ENCODE measurements around the gene RTP3. TPM values are rescaled to one million over a fixed set of nuclear protein-coding genes. Genes with fewer than 3 reads are reported as not detected.
"Not testable (repeated sequence)": the region's sequence is repeated elsewhere in the genome, so short reads cannot be mapped to it uniquely, and the experiment has no call there.

The RTP3 gene
- total RNA-seq, 1 donor from 2014 or later: 28.6 TPM

DNA sequence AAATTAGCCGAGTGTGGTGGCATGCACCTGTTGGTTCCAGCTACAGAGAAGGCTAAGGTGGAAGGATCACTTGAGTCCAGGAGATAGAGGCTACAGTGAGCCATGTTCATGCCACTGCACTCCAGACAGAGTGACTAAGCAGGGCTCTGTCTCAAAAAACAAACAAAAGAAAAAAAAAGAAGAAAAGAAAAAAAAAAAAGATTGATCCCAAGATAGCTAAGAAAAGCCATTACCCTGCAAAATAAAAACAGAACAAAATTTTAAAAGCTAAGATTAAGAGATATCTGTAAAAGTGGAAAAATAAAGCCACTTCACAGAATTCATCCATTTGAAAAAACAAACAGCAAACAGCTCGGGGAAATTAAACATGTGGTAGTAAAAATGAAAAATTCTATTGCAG, 44.6 kb downstream of the RTP3 start:
- DNase-seq (ENCODE audit: low spot score) (no peak), ATAC-seq (no peak)

DNA sequence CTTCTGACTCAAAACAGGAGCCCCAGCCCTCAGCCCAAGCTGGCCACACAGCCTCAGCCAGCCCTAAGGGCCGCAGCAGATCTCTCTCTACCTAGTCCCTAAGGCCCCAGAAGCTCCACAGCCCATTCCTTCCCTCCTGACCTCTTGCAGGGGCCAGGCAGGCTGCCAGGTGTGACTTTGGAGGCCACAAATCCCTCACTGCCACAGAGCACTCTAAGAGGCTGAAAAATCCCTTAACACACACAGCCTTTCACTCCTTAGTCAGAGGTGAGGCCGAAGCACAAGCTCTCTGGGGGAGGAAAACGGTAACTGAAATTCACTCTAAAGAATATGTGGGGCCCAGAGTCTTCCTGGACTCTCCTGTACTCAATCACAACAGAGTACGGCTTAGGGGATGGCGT, 45.0 kb downstream of the RTP3 start:
- no peak for ATAC-seq

DNA sequence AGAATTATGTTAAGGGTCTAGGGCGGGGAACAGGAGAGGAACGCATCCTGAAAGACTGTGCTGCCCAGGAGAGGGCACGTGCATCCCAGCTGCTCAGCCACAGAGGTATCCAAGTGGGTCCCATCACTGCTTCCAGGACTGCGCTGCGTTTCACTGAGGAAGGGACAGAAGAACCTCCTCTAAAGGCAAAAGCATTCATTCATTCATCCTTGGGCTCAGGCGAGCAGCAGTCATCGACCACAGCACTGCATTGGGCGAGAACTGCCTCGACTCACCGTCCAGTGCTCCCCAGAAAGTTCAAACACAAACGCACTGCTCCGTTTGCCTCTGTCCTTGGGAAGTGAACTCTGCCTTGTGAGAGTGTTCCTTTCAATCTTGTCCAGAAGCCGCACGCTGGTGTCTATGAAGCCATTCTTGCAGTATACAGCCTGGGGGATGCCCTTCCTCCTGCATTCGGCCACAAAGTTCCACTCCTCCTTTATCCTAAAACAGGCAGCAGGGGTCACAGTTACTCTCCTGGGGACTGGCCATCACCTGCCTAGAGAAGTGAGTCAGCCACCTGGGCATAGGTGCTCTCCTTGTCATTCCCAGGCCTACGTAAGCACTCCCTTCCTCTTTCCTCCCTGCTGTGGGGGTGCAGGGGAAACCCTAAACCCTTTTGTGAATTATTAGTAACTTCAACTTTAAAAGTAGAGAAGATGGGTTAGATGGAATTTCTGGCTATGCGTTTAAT, 47.2 kb downstream of the RTP3 start:
- DNase-seq (ENCODE audit: low spot score): no peak
- ATAC-seq: no peak

More for the DNA sequence above, 45.0 kb downstream of the RTP3 start:
- no peak for DNase-seq (ENCODE audit: low spot score)

DNA sequence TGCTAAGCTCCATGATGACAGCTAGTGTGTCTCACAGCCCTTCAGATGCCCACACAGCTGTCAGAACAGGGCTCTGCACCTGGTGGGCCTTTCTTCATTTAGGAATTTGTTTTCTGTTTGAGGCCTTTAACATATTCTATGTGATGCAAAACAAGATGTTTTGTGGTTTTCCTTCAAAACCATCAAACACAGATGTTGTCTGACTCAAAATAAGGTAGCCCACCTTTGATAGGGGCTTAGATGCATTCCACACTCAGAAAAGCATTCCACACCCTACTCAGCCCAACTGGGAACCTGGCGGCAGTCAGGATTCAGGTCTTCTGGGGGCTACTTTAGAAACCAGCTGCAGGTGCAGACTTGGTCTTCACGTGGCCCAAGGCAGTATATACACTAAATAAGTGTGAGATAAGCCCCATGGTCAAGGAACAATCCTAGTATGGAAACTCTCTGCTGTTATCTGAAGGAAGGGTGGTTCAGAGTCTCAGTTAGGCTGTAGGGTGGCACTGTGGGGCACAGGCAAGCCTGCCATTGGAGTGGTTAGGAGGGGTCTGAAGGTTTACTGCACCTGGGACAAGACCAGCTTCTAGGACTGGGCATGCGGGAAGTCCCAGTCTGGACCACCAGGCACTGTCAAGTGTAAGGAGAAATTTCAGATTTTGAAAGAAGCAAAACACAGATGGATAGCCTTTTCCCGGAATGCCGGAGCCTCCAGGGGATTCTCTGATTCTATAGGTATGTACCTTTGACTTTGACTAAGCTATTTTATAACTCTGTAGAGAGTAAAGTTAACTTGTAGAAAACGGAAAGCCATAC, 48.2 kb downstream of the RTP3 start:
- no peak for ATAC-seq
- no peak for DNase-seq (ENCODE audit: low spot score)

DNA sequence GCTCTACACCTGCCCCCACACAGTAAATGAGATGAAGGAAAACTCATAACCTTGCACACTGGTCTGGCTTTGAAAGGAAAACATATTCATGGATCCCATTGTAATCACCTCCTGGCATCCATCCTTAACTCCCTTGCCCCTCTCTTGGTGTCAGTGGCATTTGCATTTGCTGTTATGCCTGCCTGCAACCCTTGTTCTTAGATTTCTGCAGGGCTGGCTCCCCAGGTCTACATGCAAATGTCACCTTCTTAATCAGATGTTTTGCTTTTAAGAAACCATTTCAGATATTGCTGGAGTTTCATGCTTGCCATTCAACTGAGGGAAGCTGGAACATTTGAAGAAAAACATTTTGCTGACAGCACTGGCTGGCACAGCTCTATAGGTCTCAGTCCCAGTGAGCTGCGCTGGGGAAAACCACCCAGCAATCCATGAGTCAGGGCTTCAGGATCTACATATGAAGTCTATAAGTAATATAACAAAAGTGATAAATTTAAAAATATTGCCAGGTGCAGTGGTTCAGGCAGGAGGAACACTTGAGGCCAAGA, 49.2 kb downstream of the RTP3 start:
- ATAC-seq (no peak), DNase-seq (ENCODE audit: low spot score) (no peak)

DNA sequence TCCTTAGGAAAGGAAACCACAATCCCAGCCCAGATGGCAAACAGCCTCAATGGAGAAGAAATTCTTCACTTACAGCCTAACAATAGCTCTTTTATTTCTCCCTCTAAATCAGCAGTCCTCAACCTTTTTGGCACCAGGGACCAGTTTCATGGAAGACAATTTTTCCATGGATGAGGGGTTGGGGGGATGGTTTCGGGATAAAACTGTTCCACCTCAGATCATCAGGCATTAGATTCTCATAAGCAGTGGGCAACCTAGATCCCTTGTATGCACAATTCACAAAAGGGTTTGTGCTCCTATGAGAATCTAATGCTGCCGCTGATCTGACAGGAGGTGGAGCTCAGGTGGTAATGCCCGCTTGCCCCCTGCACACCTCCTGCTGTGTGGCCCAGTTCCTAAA, 50.8 kb downstream of the RTP3 start:
- not testable (repeated sequence) for ATAC-seq; DNase-seq (ENCODE audit: low spot score)

DNA sequence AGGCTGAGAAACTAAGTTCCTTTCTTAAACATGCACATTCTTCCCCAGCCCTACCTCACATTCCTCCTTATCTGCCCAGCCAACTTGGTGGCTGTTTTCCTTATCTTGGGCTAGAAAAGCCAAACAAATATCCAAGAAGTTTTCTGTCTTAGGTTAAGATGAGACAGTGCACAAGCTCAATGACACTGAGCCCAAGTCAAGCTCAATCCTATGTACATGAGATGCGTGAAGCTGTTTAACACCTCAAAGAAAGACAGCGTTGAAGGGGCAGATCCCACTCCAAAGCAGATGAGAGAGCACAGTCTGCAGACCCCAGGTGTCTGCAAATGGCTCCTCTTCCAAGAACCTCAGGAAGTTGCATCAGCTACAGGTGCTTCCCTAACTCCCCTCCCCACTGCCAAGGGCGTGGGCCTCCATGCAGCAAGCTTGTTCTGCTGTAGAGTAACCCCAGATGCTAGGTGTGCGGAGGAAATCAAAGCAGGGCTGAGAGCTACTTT, 51.7 kb downstream of the RTP3 start:
- DNase-seq (ENCODE audit: low spot score) (no peak), ATAC-seq (no peak)

DNA sequence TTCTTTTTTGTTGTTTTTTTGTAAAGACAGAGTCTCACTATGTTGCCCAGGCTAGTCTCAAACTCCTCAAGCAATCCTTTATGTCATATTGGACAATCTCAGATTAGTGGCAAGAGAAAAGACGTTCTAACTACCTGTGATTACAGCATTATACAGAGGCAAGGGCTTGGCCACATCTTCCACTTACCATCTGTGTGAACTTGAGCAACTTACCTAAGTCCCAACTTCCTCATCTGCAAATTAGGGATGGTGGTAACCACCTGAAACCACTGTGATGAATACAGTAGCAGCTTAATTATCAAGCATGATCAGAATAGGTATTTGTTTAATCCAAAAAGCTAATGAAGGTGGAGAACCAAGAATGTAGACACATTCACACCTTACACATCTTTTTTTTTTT, 52.2 kb downstream of the RTP3 start:
- ATAC-seq: no peak
- DNase-seq (ENCODE audit: low spot score): no peak

Other genes starting within 250 kb of the RTP3 start
- gene CCR2, start 143.9 kb upstream of the RTP3 start, total RNA-seq: 0.33 TPM
- 0.08 TPM for gene CCR5, start 127.0 kb upstream of the RTP3 start, total RNA-seq
- gene CCRL2, start 90.7 kb upstream of the RTP3 start, total RNA-seq: 0.55 TPM
- gene LTF, start 33.1 kb upstream of the RTP3 start, total RNA-seq: 1.7 TPM
- 7.4 TPM for gene LRRC2, start 68.3 kb downstream of the RTP3 start, total RNA-seq
- not detected for gene FAM240A, start 114.5 kb downstream of the RTP3 start, total RNA-seq
- 24.2 TPM for gene ALS2CL, start 195.7 kb downstream of the RTP3 start, total RNA-seq
- 0.33 TPM for gene TMIE, start 203.4 kb downstream of the RTP3 start, total RNA-seq
- gene PRSS50, start 219.9 kb downstream of the RTP3 start, total RNA-seq: 0.13 TPM